Skeletal muscle tissue (tissue), 4 donors: ENCODE measurements around the gene LMLN. TPM values are rescaled to one million over a fixed set of nuclear protein-coding genes. Genes with fewer than 3 reads are reported as not detected.

ENCODE experiments used
- H3K27ac ChIP-seq: one replicate; pipeline ENCODE4 v1.7.0; 2013; ENCODE audit warnings: mild to moderate bottlenecking, low read depth, low read length, inconsistent platforms
- H3K27me3 ChIP-seq, 3 donors: one replicate each; pipeline ENCODE4 v1.7.0; 2013; ENCODE audit warnings: low read length in 3 of 3; ENCODE audit not compliant: control insufficient read depth in 3 of 3, insufficient read depth in 3 of 3
- H3K36me3 ChIP-seq, 3 donors: one replicate each; pipeline ENCODE4 v1.7.0; 2013; ENCODE audit warnings: low read length in 3 of 3; ENCODE audit not compliant: control insufficient read depth in 3 of 3, insufficient read depth in 3 of 3
- H3K4me1 ChIP-seq, 3 donors: one replicate each; pipeline ENCODE4 v1.7.0; 2013; ENCODE audit warnings: low read length in 3 of 3, mild to moderate bottlenecking in 3 of 3; ENCODE audit not compliant: control insufficient read depth in 3 of 3, insufficient read depth in 3 of 3
- H3K4me3 ChIP-seq, 3 donors: one replicate each; pipeline ENCODE4 v1.7.0; 2013; ENCODE audit warnings: low read length in 3 of 3
- H3K9ac ChIP-seq, 3 donors: one replicate each; pipeline ENCODE4 v1.7.0; 2013; ENCODE audit warnings: low read length in 3 of 3, mild to moderate bottlenecking in 3 of 3, moderate library complexity in 2 of 3, low read depth in 1 of 3
- H3K9me3 ChIP-seq, 3 donors: one replicate each; pipeline ENCODE4 v1.7.0; 2013; ENCODE audit warnings: low read length in 3 of 3; ENCODE audit not compliant: control insufficient read depth in 3 of 3
- total RNA-seq: library from RNA; depleted of rRNA; stranded (reverse); fragments of >200 nt; gene quantifications from one replicate; pipeline ENCODE4 v1.2.3, GENCODE V29; 2014
- donor health status: Osteomylitis.

LMLN gene
- total RNA-seq, 1 donor from 2014 or later: 4.2 TPM

GRCh38 chr3:197970588-197970987, 10.6 kb downstream of the LMLN start:
- Histone ChIP-seq H3K9me3 (no peaks in the 10 kb centered on the region), H3K4me3 (no peak overlapping the region), H3K9ac (no peak overlapping the region), H3K27me3 (no peaks in the 10 kb centered on the region), H3K4me1 (no peaks in the 10 kb centered on the region), H3K27ac (no peak overlapping the region), H3K36me3 (peaks cover 0 to 4% (median 0%) of the 10 kb centered on the region in 3 donors)

GRCh38 chr3:197974016-197974415, 14.0 kb downstream of the LMLN start:
- no peaks in the 10 kb centered on the region for H3K9me3 ChIP-seq
- no peak overlapping the region for H3K9ac ChIP-seq
- peaks cover 0 to 11% (median 7%) of the 10 kb centered on the region in 3 donors for H3K36me3 ChIP-seq
- no peaks in the 10 kb centered on the region for H3K27me3 ChIP-seq
- no peak overlapping the region for H3K27ac ChIP-seq
- H3K4me1 ChIP-seq: no peaks in the 10 kb centered on the region
- H3K4me3 ChIP-seq: no peak overlapping the region

- Histone ChIP-seq H3K4me3 (no peak overlapping the region), H3K4me1 (no peaks in the 10 kb centered on the region), H3K9ac (no peak overlapping the region), H3K27ac (no peak overlapping the region), H3K36me3 (peaks cover 0 to 11% (median 9%) of the 10 kb centered on the region in 3 donors), H3K27me3 (no peaks in the 10 kb centered on the region), H3K9me3 (no peaks in the 10 kb centered on the region)
These were observed 15.3 kb downstream of the LMLN start for GRCh38 chr3:197975311-197975710.

- H3K9ac ChIP-seq: no peak overlapping the region
These were observed 23.1 kb downstream of the LMLN start for GRCh38 chr3:197983076-197983475.

GRCh38 chr3:197989651-197990050, 29.6 kb downstream of the LMLN start:
- no peaks in the 10 kb centered on the region for H3K4me1 ChIP-seq
- H3K27me3 ChIP-seq: no peaks in the 10 kb centered on the region
- H3K36me3 ChIP-seq: peaks cover 0 to 5% (median 2%) of the 10 kb centered on the region in 3 donors
- H3K9me3 ChIP-seq: no peaks in the 10 kb centered on the region
- no peak overlapping the region for H3K9ac ChIP-seq
- no peak overlapping the region for H3K27ac ChIP-seq
- no peak overlapping the region for H3K4me3 ChIP-seq

More at GRCh38 chr3:197983076-197983475, 23.1 kb downstream of the LMLN start:
- Histone ChIP-seq H3K4me1 (no peaks in the 10 kb centered on the region), H3K9me3 (no peaks in the 10 kb centered on the region), H3K27ac (no peak overlapping the region), H3K36me3 (peaks cover 4 to 8% (median 5%) of the 10 kb centered on the region in 3 donors), H3K4me3 (no peak overlapping the region), H3K27me3 (no peaks in the 10 kb centered on the region)

GRCh38 chr3:197994736-197995135, 34.7 kb downstream of the LMLN start:
- H3K9ac ChIP-seq: no peak overlapping the region
- no peak overlapping the region for H3K4me3 ChIP-seq
- H3K27me3 ChIP-seq: no peaks in the 10 kb centered on the region
- peaks cover 0 to 9% (median 3%) of the 10 kb centered on the region in 3 donors for H3K36me3 ChIP-seq
- H3K4me1 ChIP-seq: no peaks in the 10 kb centered on the region
- H3K27ac ChIP-seq: no peak overlapping the region
- H3K9me3 ChIP-seq: no peaks in the 10 kb centered on the region

GRCh38 chr3:197996855-197997254, 36.8 kb downstream of the LMLN start:
- H3K36me3 ChIP-seq: peaks cover 0 to 7% (median 3%) of the 10 kb centered on the region in 3 donors
- H3K4me1 ChIP-seq: no peaks in the 10 kb centered on the region
- H3K9me3 ChIP-seq: no peaks in the 10 kb centered on the region
- H3K27me3 ChIP-seq: no peaks in the 10 kb centered on the region
- H3K9ac ChIP-seq: no peak overlapping the region
- H3K4me3 ChIP-seq: no peak overlapping the region
- no peak overlapping the region for H3K27ac ChIP-seq

GRCh38 chr3:197997936-197998335, 37.9 kb downstream of the LMLN start:
- no peaks in the 10 kb centered on the region for H3K9me3 ChIP-seq
- H3K27me3 ChIP-seq: no peaks in the 10 kb centered on the region
- no peak overlapping the region for H3K27ac ChIP-seq
- H3K36me3 ChIP-seq: peaks cover 0 to 7% (median 5%) of the 10 kb centered on the region in 3 donors
- no peak overlapping the region for H3K9ac ChIP-seq
- H3K4me1 ChIP-seq: no peaks in the 10 kb centered on the region
- no peak overlapping the region for H3K4me3 ChIP-seq

GRCh38 chr3:198017090-198017489, 57.1 kb downstream of the LMLN start:
- H3K4me3 ChIP-seq: no peak overlapping the region
- H3K4me1 ChIP-seq: no peaks in the 10 kb centered on the region
- H3K36me3 ChIP-seq: peaks cover 0 to 3% (median 0%) of the 10 kb centered on the region in 3 donors
- no peaks in the 10 kb centered on the region for H3K9me3 ChIP-seq
- no peak overlapping the region for H3K9ac ChIP-seq
- no peaks in the 10 kb centered on the region for H3K27me3 ChIP-seq
- no peak overlapping the region for H3K27ac ChIP-seq

- Histone ChIP-seq H3K36me3 (peaks cover 0 to 3% (median 0%) of the 10 kb centered on the region in 3 donors), H3K9me3 (no peaks in the 10 kb centered on the region), H3K9ac (no peak overlapping the region), H3K27me3 (no peaks in the 10 kb centered on the region), H3K4me1 (no peaks in the 10 kb centered on the region), H3K4me3 (no peak overlapping the region), H3K27ac (no peak overlapping the region)
These were observed 58.4 kb downstream of the LMLN start for GRCh38 chr3:198018416-198018815.
